Panc1 (cell line): ENCODE data around the gene ACBD3. TPM values are rescaled to one million over a fixed set of nuclear protein-coding genes. Genes with fewer than 3 reads are reported as not detected.

ENCODE experiments used
- ATAC-seq: fragments of 200-7000 bp; cut with Tn5 transposase; 2 replicates; pipeline ENCODE4 v1.9.1; 2020; ENCODE audit warnings: mild to moderate bottlenecking, moderate library complexity
- BruUV-seq: library from RNA; stranded (reverse); fragments of 400-500 nt; replicated peaks from 2 replicates; lab custom pipeline; 2021; lab: Mats Ljungman, UMichigan
- CTCF ChIA-PET: fragments of 300-600 bp; sonication (Branson Sonifier 250); formaldehyde crosslinking; loops from one replicate; lab custom pipeline; 2022; ENCODE audit warnings: antibody characterized with exemption; lab: Charles Lee
- POLR2A ChIA-PET: fragments of 300-600 bp; sonication (Branson Sonifier 250); formaldehyde crosslinking; loops from one replicate; lab custom pipeline; 2022; ENCODE audit warnings: antibody characterized with exemption; lab: Charles Lee
- DNase-seq: peaks from one replicate; pipeline ENCODE4 v3.0.0-alpha.2; 2010; ENCODE audit warnings: low read depth, low spot score
- H3K27ac ChIP-seq: 2 replicates; pipeline ENCODE4 v1.5.1; 2011; ENCODE audit warnings: mild to moderate bottlenecking, low read length, inconsistent platforms
- H3K27me3 ChIP-seq: fragments of 200-500 bp; sonication (Bioruptor generic); 2 replicates; pipeline ENCODE4 v1.6.0; 2014; ENCODE audit warnings: low read length, inconsistent platforms; ENCODE audit not compliant: control insufficient read depth, insufficient read depth
- H3K36me3 ChIP-seq: fragments of 200-500 bp; sonication (Bioruptor generic); 2 replicates; pipeline ENCODE4 v1.5.1; 2014; ENCODE audit warnings: inconsistent platforms, mild to moderate bottlenecking, low read length, moderate library complexity; ENCODE audit not compliant: control insufficient read depth, insufficient read depth
- H3K4me1 ChIP-seq: 2 replicates; pipeline ENCODE4 v1.5.1; 2011; ENCODE audit warnings: inconsistent platforms, mild to moderate bottlenecking, low read length, moderate library complexity; ENCODE audit not compliant: control insufficient read depth, insufficient read depth
- H3K4me3 ChIP-seq, 2 experiments: 2 replicates each; pipeline ENCODE4 v1.5.1; 2011 to 2012; ENCODE audit warnings: low read depth in 2 of 2, low read length in 2 of 2, mild to moderate bottlenecking in 2 of 2, inconsistent platforms in 1 of 2, moderate library complexity in 1 of 2
- H3K9me3 ChIP-seq: fragments of 200-500 bp; sonication (Bioruptor generic); 2 replicates; pipeline ENCODE4 v1.5.1; 2014; ENCODE audit warnings: low read depth, mild to moderate bottlenecking, inconsistent platforms, low read length, moderate library complexity; ENCODE audit not compliant: control insufficient read depth, insufficient read depth
- POLR2AphosphoS5 ChIP-seq: IDR thresholded peaks from 2 replicates; pipeline ENCODE4 v1.6.1; 2012; ENCODE audit warnings: mild to moderate bottlenecking, low read depth, low read length, moderate library complexity
- REST ChIP-seq, 2 experiments: IDR thresholded peaks; 2 replicates each; pipeline ENCODE4 v1.6.1; 2011 to 2012; ENCODE audit warnings: low read depth in 2 of 2, control low read depth in 1 of 2, low read length in 1 of 2, mild to moderate bottlenecking in 1 of 2, moderate library complexity in 1 of 2; ENCODE audit not compliant: insufficient read depth in 1 of 2
- SIN3A ChIP-seq: IDR thresholded peaks from 2 replicates; pipeline ENCODE4 v1.6.1; 2012; ENCODE audit warnings: low read depth, mild to moderate bottlenecking, low read length, moderate library complexity, borderline replicate concordance; ENCODE audit not compliant: insufficient read depth
- TCF7L2 ChIP-seq: IDR thresholded peaks from 2 replicates; pipeline ENCODE4 v1.6.1; 2011; ENCODE audit warnings: mild to moderate bottlenecking, low read depth, low read length, inconsistent platforms
- in situ Hi-C: cut with HindIII; loops from 2 replicates; pipeline ENCODE4 v1.10.0; 2016; ENCODE audit warnings: low sequenced_read_pairs, low pct_unique_long_range_greater_than_20kb
- intact Hi-C: fragments of 100-400 bp; cut with micrococcal nuclease; formaldehyde crosslinking; loops from one replicate; pipeline ENCODE4 v1.10.0; 2022; ENCODE audit not compliant: unreplicated experiment
- total RNA-seq: library from RNA; stranded (reverse); gene quantifications from one replicate; pipeline ENCODE4 v1.2.1, GENCODE V29; 2021; ENCODE audit not compliant: unreplicated experiment
- TF ChIP-seq, protein P1 (sequence below): fragments of 450-650 bp; IDR thresholded peaks from 2 replicates; pipeline ENCODE4 v1.5.1; 2017; ENCODE audit warnings: mild to moderate bottlenecking

Gene ACBD3
- total RNA-seq, 1 experiment from 2014 or later: 31.2 TPM

DNA sequence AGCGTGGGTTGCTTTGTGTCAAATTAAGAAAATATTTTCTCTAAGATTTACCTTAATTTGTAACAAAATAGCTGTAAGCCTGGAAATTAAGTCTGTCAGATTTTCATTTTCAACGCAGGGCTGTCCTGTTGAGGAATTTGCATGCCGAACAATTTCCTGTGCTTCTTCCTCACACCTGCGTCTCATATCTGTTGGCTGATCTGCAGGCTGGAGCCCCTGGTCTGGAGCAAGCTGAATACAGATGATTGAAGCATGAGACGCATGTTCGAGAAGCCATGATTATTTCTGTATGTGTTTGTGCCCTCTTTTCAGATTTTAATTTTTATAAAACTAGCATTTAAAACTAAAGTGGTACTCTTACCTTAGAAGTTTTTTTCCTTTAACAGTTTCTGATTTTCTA, 46.8 kb upstream of the ACBD3 start:
- peaks cover 13% of the 10 kb centered on the region; the same call in 1 of the 2 replicates for H3K36me3 ChIP-seq
- ATAC-seq (no peak), DNase-seq (no peak)
- no peaks in the 10 kb centered on the region for H3K9me3 ChIP-seq
- intact Hi-C loops (no loop called here), in situ Hi-C loops (no loop called here)
- H3K27ac ChIP-seq: no peak overlapping the region
- H3K27me3 ChIP-seq: no peaks in the 10 kb centered on the region
- no TSS peak for BruUV-seq
- POLR2A ChIA-PET: no interaction called here
- TF ChIP-seq TCF7L2 (no peak), REST (IDR thresholded peaks at IDR 0.05; ENCODE audit: insufficient read depth in 1 of 2, low read depth in 2 of 2, low read length in 1 of 2) (no peak), SIN3A (no peak), POLR2AphosphoS5 (no peak)
- TF ChIP-seq, protein P1, sequence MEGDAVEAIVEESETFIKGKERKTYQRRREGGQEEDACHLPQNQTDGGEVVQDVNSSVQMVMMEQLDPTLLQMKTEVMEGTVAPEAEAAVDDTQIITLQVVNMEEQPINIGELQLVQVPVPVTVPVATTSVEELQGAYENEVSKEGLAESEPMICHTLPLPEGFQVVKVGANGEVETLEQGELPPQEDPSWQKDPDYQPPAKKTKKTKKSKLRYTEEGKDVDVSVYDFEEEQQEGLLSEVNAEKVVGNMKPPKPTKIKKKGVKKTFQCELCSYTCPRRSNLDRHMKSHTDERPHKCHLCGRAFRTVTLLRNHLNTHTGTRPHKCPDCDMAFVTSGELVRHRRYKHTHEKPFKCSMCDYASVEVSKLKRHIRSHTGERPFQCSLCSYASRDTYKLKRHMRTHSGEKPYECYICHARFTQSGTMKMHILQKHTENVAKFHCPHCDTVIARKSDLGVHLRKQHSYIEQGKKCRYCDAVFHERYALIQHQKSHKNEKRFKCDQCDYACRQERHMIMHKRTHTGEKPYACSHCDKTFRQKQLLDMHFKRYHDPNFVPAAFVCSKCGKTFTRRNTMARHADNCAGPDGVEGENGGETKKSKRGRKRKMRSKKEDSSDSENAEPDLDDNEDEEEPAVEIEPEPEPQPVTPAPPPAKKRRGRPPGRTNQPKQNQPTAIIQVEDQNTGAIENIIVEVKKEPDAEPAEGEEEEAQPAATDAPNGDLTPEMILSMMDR: no peak
- CTCF ChIA-PET: no interaction called here
- H3K4me3 ChIP-seq: no peak overlapping the region
- no peaks in the 10 kb centered on the region for H3K4me1 ChIP-seq

DNA sequence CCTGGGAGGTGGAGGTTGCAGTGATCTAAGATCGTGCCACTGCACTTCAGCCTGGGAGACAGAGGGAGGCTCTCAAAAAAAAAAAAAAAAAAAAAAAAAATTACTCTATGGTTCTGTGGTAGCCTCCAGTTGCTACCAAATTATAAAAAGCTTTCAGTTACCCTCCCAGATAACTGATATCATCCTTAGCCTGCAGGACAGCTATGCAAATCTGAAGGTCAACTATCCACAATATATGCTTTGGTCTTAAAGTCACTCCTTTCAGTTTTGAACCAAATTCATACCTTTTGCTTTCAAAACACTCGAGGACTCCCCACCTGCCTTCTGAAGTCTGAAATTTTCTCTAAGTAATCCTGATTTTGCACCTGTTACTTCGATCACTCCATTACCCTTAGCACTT, 40.1 kb upstream of the ACBD3 start:
- intact Hi-C loops: no loop called here
- POLR2A ChIA-PET: interaction anchor here (0.6 to 0.7 kb wide), 2 partner anchors 143 to 148 kb away, joined by 3 to 6 read pairs; no protein-coding TSS in a partner anchor
- no peak overlapping the region for H3K4me3 ChIP-seq
- H3K27ac ChIP-seq: no peak overlapping the region
- in situ Hi-C loops: no loop called here
- DNase-seq: no peak
- CTCF ChIA-PET: no interaction called here
- H3K9me3 ChIP-seq: no peaks in the 10 kb centered on the region
- BruUV-seq: no TSS peak
- peaks cover 5% of the 10 kb centered on the region; the same call in 1 of the 2 replicates for H3K36me3 ChIP-seq
- no peaks in the 10 kb centered on the region for H3K27me3 ChIP-seq
- no peak for ATAC-seq
- H3K4me1 ChIP-seq: no peaks in the 10 kb centered on the region
- TF ChIP-seq REST (IDR thresholded peaks at IDR 0.05; ENCODE audit: insufficient read depth in 1 of 2, low read depth in 2 of 2, low read length in 1 of 2) (no peak), SIN3A (no peak), TCF7L2 (no peak), POLR2AphosphoS5 (no peak)
- TF ChIP-seq, protein P1: no peak
